ENCODE measurements around the gene GPR158.

GRCh38 chr10:25261110-25261509 is 86.3 kb downstream of the GPR158 start:
- TF ChIP-seq EZH2phosphoT487 (IDR thresholded peaks at IDR 0.05; ENCODE audit: borderline replicate concordance, low read length) = no peak
- no peak for TF ChIP-seq CTCF (conservative IDR thresholded peaks at IDR 0.05; ENCODE audit: low read depth, low read length)
- TF ChIP-seq EZH2 (IDR thresholded peaks at IDR 0.05; ENCODE audit: low read length, unreplicated experiment) = no peak

Measured in PC-3 (cell line).